HG03060 (cell line): Measurements from ENCODE around the gene SCP2.

Source experiments
- ATAC-seq: cut with Tn5 transposase; IDR thresholded peaks from one replicate; pipeline ENCODE4 v1.9.1; 2021; ENCODE audit warnings: low read depth, moderate number of reproducible peaks; ENCODE audit not compliant: unreplicated experiment

The SCP2 gene

GRCh38 chr1:52927212-52928014 is at the start of gene SCP2:
SCP2 (plus strand) TSS chr1:52927276; CDS start chr1:52927397, 121 bp downstream.
- no peak for ATAC-seq

GRCh38 chr1:52877554-52877953 is 49.5 kb upstream of the SCP2 start:
- ATAC-seq = no peak

- no peak for ATAC-seq
Observed at GRCh38 chr1:52880206-52880605, 46.9 kb upstream of the SCP2 start.

- ATAC-seq = no peak
Observed at GRCh38 chr1:52887483-52887882, 39.6 kb upstream of the SCP2 start.

- ATAC-seq = no peak
Observed at GRCh38 chr1:52892424-52893215, 34.5 kb upstream of the SCP2 start.

- ATAC-seq = no peak
Observed at GRCh38 chr1:52899445-52899894, 27.6 kb upstream of the SCP2 start.

GRCh38 chr1:52900402-52900801 is 26.7 kb upstream of the SCP2 start:
- no peak for ATAC-seq

GRCh38 chr1:52901384-52901783 is 25.7 kb upstream of the SCP2 start:
- no peak for ATAC-seq

GRCh38 chr1:52904208-52904926 is 22.7 kb upstream of the SCP2 start:
- ATAC-seq = no peak

GRCh38 chr1:52904927-52905698 is 22.0 kb upstream of the SCP2 start:
- no peak for ATAC-seq

- no peak for ATAC-seq
Observed at GRCh38 chr1:52906135-52906603, 20.9 kb upstream of the SCP2 start.

- ATAC-seq = no peak
Observed at GRCh38 chr1:52907068-52907811, 19.8 kb upstream of the SCP2 start.

GRCh38 chr1:52907812-52908153 is 19.3 kb upstream of the SCP2 start:
- ATAC-seq = no peak

GRCh38 chr1:52911541-52911940 is 15.5 kb upstream of the SCP2 start:
- no peak for ATAC-seq

- ATAC-seq = no peak
Observed at GRCh38 chr1:52913014-52913413, 14.1 kb upstream of the SCP2 start.

- ATAC-seq = no peak
Observed at GRCh38 chr1:52913537-52913936, 13.5 kb upstream of the SCP2 start.

GRCh38 chr1:52914463-52914862 is 12.6 kb upstream of the SCP2 start:
- no peak for ATAC-seq

GRCh38 chr1:52915211-52915854 is 11.7 kb upstream of the SCP2 start:
- ATAC-seq = no peak

- ATAC-seq = no peak
Observed at GRCh38 chr1:52915855-52916220, 11.2 kb upstream of the SCP2 start.
